Stimulated activated CD4-positive, alpha-beta T cell treated with anti-CD3 and anti-CD28 coated beads, Interleukin-2, amount 100 ng/mL, for 4 hours (primary cell): ENCODE data around the gene VCAN.

ENCODE experiments used
- DNase-seq: peaks from one replicate; pipeline ENCODE4 v3.0.0-alpha.2; 2020; ENCODE audit warnings: low read depth

The VCAN gene

GRCh38 chr5:83494666-83495065 is 23.1 kb downstream of the VCAN start:
- DNase-seq: no peak

- no peak for DNase-seq
Measured at GRCh38 chr5:83496626-83497025, 25.1 kb downstream of the VCAN start.

GRCh38 chr5:83498585-83498984 is 27.0 kb downstream of the VCAN start:
- DNase-seq: no peak

DNA sequence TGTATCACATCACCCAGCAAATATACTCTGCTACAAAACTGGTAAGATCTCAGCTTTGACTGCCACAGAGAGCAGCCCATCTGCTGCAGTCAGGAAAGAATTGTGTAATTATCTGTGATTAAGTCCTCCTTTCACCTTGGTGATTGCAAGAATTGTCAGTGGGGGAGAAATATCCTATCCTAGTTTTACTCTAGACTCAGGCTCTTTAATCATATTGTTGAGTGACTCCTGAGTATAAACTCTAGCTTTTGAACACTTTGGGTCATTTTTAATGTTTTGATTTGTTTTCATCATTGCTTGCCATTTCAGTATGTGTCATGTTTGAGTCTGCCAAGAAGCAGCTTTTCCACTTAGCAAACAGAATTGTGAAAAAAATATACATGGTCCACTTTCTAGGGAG is 32.1 kb downstream of the VCAN start:
- DNase-seq: no peak

DNA sequence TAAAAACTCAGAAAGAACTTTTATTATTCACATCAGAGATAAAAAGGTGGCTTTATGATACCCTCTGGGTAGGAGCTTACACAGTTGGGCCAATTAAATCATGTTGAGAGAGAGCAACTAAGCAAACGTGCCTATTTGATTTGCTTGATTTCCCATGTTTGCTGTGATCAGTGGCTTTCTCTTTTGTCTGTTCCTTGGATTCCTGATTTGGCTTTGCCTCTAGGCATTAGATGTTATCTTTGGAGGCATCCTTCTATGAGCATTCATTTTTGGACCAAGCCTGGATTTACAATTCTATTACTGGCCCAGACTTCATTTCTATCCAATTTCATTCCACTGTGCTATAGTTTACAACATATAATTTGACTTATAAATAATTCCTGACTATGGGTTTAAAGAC is 35.9 kb downstream of the VCAN start:
- no peak for DNase-seq

- DNase-seq: no peak
Measured at GRCh38 chr5:83509540-83509939, 38.0 kb downstream of the VCAN start.

GRCh38 chr5:83510260-83510659 is 38.7 kb downstream of the VCAN start:
- DNase-seq: no peak

DNA sequence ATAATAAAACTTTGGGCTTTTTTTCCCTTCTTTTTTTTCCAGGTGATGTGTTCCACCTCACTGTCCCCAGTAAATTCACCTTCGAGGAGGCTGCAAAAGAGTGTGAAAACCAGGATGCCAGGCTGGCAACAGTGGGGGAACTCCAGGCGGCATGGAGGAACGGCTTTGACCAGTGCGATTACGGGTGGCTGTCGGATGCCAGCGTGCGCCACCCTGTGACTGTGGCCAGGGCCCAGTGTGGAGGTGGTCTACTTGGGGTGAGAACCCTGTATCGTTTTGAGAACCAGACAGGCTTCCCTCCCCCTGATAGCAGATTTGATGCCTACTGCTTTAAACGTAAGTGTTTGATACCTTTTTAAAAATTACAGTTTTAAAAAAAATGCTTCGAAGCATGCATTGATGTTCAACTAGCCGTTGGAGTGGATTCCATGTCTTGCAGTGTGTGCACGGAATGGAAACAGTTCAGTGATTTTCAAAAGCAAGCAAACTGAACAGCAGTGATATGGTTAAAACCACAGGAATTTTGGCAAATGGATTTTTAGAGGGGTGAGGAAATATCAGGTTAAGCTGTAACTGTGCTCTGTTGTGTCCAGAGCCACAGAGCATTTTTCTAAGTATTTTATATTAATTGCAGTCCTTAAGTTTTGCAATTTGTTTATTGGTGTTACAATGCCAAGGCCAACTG is 40.7 kb downstream of the VCAN start:
- DNase-seq: no peak

DNA sequence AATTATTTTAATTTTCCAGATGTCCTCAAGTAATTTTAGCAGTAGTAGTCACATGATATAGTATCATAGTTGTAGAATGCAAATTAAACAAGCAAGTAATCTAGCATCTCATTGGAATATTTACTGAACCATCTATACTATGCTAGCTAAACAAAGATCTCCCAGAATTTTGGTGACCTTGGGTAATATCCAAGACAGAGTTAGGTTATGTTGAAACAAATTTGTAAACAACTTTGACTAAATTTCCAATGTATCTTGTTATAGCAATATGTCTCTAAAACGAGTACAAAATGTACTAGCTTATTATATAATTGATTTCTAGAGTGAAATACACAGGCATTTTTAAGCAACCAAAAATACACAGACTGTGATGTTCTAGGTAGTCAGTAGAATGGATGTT is 41.5 kb downstream of the VCAN start:
- no peak for DNase-seq

GRCh38 chr5:83513491-83513890 is 41.9 kb downstream of the VCAN start:
- no peak for DNase-seq

GRCh38 chr5:83516377-83516776 is 44.8 kb downstream of the VCAN start:
- DNase-seq: no peak

GRCh38 chr5:83517072-83517687 is 45.6 kb downstream of the VCAN start:
- DNase-seq: no peak

DNA sequence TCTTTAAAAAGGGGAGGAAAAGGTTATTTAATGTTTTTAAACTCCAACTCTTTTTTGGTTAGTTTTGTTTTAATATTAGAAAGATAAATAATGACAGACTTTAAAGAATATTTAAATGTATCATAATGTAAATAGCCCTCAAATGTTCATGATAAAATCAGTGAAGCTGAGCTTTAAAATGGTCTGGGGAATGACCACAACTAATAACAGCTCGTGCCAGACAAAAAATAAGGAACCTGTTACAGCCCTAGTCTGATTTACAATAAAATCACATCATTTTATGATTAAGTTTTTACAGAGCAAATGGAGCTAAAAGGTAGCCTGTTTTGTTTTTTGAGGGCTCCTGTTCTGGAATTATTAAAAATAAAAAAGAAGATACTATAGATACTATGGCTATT is 46.1 kb downstream of the VCAN start:
- no peak for DNase-seq

DNA sequence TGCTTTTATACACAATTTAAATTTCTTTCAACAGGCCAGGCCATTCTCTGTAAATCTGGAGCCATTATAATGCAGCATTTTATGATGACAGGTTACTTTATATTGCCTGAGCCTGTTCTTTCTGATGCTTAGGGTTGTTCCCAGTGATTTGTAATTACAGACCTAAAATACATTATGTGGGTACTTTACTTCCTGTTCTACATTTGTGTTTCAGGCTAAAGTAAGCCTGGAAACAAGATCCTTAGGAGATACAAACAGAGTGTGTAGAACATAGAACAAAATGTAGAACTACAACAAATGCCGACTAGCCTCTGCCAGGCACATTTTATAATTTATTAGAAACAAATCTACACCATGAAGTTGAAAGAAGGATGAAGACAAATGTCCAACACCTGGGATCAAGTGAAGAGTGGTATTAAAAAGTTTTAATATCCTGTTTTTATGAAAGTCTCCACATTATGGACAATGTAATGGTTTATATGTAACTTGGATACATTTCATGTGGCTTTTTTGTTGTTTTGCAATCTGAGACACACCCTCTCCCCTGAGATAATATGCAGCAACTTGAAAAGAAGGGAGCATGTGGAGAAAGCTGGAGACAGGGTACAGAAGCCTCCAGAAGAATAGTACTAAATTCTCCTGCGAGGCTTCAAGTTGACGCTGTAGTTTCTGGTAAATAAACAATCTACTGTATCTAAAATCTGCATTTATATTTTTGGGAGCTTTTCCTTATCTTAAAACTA is 46.9 kb downstream of the VCAN start:
- no peak for DNase-seq

DNA sequence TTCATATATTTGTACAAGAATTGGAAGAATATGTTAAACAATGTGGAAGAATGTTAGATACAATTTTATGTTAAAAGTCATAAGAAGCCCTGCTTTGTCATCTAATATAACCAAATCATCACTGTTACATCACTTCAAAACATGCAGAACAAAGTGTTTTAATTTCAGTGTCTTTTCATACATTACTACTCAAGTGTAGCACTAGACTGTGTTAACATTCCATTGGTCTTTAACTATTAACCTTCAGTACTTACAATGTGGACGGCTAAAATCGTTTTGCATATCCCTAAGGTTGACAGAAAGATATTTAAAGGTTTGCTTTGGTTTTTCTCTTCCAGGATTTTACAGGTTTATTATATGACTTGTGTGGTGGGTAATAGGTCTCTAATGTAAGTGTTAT is 50.9 kb downstream of the VCAN start:
- no peak for DNase-seq

DNA sequence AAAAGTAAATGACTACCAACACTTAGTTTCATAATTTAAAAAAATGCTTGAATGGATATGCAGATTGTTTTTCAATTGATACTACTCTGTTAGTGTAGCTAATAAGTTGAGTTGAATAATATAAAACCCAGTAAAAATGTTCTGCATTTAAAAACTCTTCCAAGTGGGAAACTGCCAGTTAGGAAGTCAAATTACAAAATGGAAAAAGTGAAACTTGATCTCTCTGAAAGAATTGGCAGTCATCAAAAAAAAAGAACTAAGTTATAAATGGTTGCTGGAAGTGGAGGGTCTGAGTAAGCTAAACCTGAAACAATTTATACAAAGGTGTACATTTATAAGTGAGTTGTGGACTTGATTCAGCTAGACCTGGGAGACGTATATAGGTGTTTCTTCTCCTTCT is 52.4 kb downstream of the VCAN start:
- no peak for DNase-seq

DNA sequence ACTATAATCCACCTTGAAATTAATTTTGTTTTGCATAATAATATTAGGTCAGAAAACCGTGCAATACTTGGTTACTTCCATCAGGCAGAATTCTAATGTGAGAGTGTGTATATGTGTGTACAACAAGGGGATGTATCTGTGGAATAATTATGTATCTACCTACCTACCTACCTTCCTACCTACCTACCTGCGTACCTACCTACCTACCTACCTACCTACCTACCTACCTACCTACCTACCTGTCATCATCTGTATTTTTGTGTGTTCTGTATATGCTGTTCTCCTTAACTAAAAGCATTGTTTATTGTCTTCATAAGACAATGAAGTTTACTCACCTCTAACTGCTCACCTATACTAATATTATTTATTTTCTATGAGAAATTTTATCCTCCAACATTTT is 52.8 kb downstream of the VCAN start:
- DNase-seq: no peak

DNA sequence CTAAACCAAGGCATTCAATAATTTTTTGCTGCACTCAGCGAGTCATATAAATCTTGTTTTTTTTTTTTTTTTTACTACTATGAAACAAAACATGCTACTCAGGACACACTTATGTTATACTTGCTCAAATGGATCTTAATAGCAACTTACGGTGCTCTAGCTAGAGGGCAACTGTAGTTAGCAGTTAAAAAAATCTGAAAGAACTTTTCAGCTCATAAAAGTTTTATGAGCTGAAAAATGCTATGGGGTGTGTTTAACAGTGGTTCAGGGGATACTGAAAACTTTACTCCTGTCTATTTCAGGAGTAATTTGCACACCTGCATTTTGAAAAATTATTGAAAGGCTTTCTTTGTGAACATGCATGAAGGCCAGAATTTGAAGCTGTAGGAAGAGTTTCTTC is 53.4 kb downstream of the VCAN start:
- no peak for DNase-seq

DNA sequence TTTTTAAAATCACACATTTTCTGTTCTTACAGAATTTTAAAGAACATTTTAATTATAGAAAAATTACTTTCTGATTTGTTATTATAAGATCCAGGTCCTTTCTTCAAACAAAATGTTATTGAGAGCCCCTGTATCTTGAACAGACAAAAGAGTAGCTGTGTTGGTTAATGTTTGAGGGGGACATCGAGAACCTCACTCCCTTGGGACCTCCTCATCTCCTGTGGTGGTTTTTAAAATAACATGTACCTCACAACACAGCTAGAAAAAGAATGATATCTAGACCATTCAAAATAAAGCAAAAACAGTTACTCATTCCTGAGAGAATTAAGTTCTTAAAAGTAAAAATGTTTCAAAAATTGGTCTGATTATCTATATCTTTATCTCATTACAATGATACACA is 54.7 kb downstream of the VCAN start:
- DNase-seq: no peak

GRCh38 chr5:83527221-83527620 is 55.7 kb downstream of the VCAN start:
- DNase-seq: no peak

- DNase-seq: no peak
Measured at GRCh38 chr5:83527722-83528438, 56.3 kb downstream of the VCAN start.

- no peak for DNase-seq
Measured at GRCh38 chr5:83528439-83528769, 56.9 kb downstream of the VCAN start.

- no peak for DNase-seq
Measured at GRCh38 chr5:83530193-83530592, 58.6 kb downstream of the VCAN start.
